Endothelial cell (in vitro differentiated cells): ENCODE results near the gene COL10A1. TPM values are rescaled to one million over a fixed set of nuclear protein-coding genes. Genes with fewer than 3 reads are reported as not detected.

Experiments
- DNase-seq: peaks from one replicate; pipeline ENCODE4 v3.0.0; 2021; ENCODE audit warnings: low spot score
- H3K27ac Mint-ChIP-seq: one replicate; pipeline ENCODE4 v1.8.0; 2021; ENCODE audit warnings: mixed read lengths, inconsistent platforms; ENCODE audit not compliant: unreplicated experiment
- H3K27me3 Mint-ChIP-seq: one replicate; pipeline ENCODE4 v1.8.0; 2021; ENCODE audit warnings: mild to moderate bottlenecking, moderate library complexity, mixed read lengths, inconsistent platforms; ENCODE audit not compliant: unreplicated experiment
- H3K36me3 Mint-ChIP-seq: one replicate; pipeline ENCODE4 v1.8.0; 2021; ENCODE audit warnings: mild to moderate bottlenecking, low read depth, mixed read lengths, inconsistent platforms; ENCODE audit not compliant: unreplicated experiment
- H3K4me1 Mint-ChIP-seq: one replicate; pipeline ENCODE4 v1.8.0; 2021; ENCODE audit warnings: mild to moderate bottlenecking, mixed read lengths, inconsistent platforms; ENCODE audit not compliant: unreplicated experiment
- H3K4me3 Mint-ChIP-seq: one replicate; pipeline ENCODE4 v1.8.0; 2021; ENCODE audit warnings: mild to moderate bottlenecking, mixed read lengths, inconsistent platforms; ENCODE audit not compliant: unreplicated experiment
- H3K9me3 Mint-ChIP-seq: one replicate; pipeline ENCODE4 v1.8.0; 2021; ENCODE audit warnings: mixed read lengths, inconsistent platforms; ENCODE audit not compliant: unreplicated experiment
- total RNA-seq: library from RNA; stranded (reverse); fragmentation: NEBNext Ultra II Directional; extraction: Animal tissue kit (Norgen Biotek cat#: 25700); gene quantifications from one replicate; pipeline ENCODE4 v1.2.1, GENCODE V29; 2021; ENCODE audit not compliant: unreplicated experiment
- TF ChIP-seq, protein P1 (sequence below): fragments of 200-600 bp; sonication (generic); IDR thresholded peaks from one replicate; pipeline ENCODE4 v1.5.0; 2021; ENCODE audit warnings: antibody characterized with exemption; ENCODE audit not compliant: unreplicated experiment

COL10A1 gene
- total RNA-seq, 1 donor from 2014 or later, result not detected

DNA sequence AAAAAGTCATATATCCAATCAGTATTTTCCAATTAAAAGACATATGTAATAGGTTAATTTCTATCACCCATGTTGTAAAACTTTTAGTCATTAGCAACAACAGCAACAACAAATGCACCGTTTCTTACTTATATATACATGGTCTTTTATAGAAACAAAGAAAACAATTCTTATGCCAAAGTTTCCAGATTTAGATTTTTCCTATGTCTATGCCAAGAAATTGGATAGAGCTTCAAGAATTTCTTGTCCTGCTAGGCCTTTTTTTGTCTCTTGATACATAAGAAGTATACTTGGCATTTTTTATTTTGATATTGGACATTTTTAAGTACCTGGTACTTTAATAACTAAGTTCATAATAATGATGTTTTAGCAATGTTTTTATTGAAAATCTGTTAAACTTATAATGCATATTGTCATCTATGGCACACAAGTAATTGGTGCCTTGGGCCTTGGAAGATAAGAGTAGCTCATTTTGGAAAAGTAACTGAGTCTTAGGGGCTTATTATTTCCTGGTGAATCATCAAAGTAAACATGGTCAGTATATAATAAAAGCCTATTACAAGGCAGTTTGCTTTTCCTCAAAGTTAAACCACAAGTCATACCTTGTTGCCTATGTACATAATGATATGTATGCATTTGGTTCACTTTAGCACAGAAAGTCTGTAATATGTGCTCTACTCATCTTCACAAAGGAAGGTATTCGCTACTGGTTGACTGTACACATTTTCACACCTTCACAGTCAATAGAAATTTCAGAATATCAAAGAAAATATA, 55.1 kb downstream of the COL10A1 start:
- TF ChIP-seq, protein P1, sequence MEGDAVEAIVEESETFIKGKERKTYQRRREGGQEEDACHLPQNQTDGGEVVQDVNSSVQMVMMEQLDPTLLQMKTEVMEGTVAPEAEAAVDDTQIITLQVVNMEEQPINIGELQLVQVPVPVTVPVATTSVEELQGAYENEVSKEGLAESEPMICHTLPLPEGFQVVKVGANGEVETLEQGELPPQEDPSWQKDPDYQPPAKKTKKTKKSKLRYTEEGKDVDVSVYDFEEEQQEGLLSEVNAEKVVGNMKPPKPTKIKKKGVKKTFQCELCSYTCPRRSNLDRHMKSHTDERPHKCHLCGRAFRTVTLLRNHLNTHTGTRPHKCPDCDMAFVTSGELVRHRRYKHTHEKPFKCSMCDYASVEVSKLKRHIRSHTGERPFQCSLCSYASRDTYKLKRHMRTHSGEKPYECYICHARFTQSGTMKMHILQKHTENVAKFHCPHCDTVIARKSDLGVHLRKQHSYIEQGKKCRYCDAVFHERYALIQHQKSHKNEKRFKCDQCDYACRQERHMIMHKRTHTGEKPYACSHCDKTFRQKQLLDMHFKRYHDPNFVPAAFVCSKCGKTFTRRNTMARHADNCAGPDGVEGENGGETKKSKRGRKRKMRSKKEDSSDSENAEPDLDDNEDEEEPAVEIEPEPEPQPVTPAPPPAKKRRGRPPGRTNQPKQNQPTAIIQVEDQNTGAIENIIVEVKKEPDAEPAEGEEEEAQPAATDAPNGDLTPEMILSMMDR, result no peak
- no peak overlapping the region for H3K27ac Mint-ChIP-seq
- no peak for DNase-seq
- H3K4me1 Mint-ChIP-seq, result peaks cover 6% of the 10 kb centered on the region
- no peaks in the 10 kb centered on the region for H3K9me3 Mint-ChIP-seq
- no peaks in the 10 kb centered on the region for H3K27me3 Mint-ChIP-seq
- H3K4me3 Mint-ChIP-seq, result no peak overlapping the region
- no peaks in the 10 kb centered on the region for H3K36me3 Mint-ChIP-seq

DNA sequence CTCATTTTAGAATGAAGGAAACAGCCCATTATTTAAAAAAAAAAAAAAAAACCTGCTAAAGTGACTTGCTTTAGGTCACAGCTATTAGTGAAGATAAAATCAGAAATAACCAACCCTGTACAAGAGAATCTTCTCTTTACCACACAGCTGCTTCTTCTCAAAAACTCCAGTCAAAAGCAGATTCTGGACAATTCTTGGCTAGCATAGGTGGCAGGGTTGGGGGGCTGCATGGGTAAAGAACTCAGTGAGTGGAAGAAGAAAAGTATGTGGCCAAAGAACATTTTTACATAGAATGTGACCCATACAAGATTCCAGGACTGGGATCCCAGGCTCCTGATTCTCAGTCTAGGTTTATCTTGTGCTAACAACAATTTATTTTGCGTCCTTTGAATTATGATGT, 55.8 kb downstream of the COL10A1 start:
- no peak for DNase-seq

More for the DNA sequence above, 55.8 kb downstream of the COL10A1 start:
- Mint-ChIP-seq H3K4me3 (no peak overlapping the region), H3K27ac (no peak overlapping the region), H3K9me3 (no peaks in the 10 kb centered on the region), H3K36me3 (no peaks in the 10 kb centered on the region), H3K4me1 (peaks cover 6% of the 10 kb centered on the region), H3K27me3 (no peaks in the 10 kb centered on the region)
- TF ChIP-seq, protein P1, result no peak

Other genes starting within 250 kb of the COL10A1 start
- gene FRK, start 65.2 kb downstream of the COL10A1 start, total RNA-seq, result 0.08 TPM
- gene NT5DC1, start 25.3 kb downstream of the COL10A1 start, total RNA-seq, result 33.9 TPM
- 21.1 TPM for gene TSPYL4, start 127.9 kb upstream of the COL10A1 start, total RNA-seq
- 76.4 TPM for gene TSPYL1, start 153.8 kb upstream of the COL10A1 start, total RNA-seq
- gene DSE, start 244.8 kb upstream of the COL10A1 start, total RNA-seq, result 26.5 TPM